Measurements from ENCODE around the gene BDKRB1. TPM values are rescaled to one million over a fixed set of nuclear protein-coding genes. Genes with fewer than 3 reads are reported as not detected.

Gene BDKRB1
- total and polyA plus RNA-seq, 10 of the 15 experiments (the other 5 are each of a cell fraction or from before 2014, with no cell fraction given) = 0.21 TPM; not detected in 9

DNA sequence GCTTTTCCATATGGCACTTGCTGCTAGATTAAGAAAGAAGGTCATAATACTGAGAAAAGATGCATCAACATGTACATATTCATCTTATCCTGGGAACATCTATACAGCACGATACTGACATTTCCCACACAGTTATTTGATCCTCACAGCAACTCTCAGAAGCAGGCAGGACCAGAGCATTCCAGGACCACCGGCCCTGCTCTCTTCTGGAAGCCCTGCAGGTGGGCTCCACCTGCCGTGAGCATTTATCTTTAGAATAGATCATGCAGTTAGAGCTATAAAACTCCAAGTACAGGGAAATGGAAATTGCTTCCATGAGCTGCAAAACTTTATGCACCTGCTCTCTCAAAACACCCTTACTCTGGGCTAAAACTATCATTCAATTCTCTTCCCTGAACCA is 5.5 kb upstream of the BDKRB1 start:
- ATAC-seq = no peak

More for the DNA sequence above, 5.5 kb upstream of the BDKRB1 start:
- ChIA-PET SMC1A (ENCODE audit: uncharacterized antibody, unreplicated experiment) (interaction anchor here (0.8 kb wide), 1 partner anchor 168 kb away, joined by 3 read pairs; no protein-coding TSS in a partner anchor), POLR2A (no interaction called here), RAD21 (ENCODE audit: unreplicated experiment) (no interaction called here), CTCF (no interaction called here)
- H3K9me3 ChIP-seq (replicated peaks; ENCODE audit: control insufficient read depth, insufficient read depth, low read length) = no peaks in the 10 kb centered on the region
- no peak for FAIRE-seq
- no peak overlapping the region for H3K27ac ChIP-seq (ENCODE audit: control insufficient read depth, insufficient read depth)
- H2AFZ ChIP-seq (ENCODE audit: control insufficient read depth, low read depth, low read length) = no peak overlapping the region
- peaks cover 0 to 5% of the 10 kb centered on the region in 2 experiments; a peak in 2 of 4 replicates for H3K27me3 ChIP-seq (replicated peaks in 1 of 2; ENCODE audit: control insufficient read depth in 2 of 2, insufficient read depth in 2 of 2, low read length in 1 of 2)
- no peaks in the 10 kb centered on the region for H3K4me1 ChIP-seq (ENCODE audit: control insufficient read depth, insufficient read depth, low read length)
- no peaks in the 10 kb centered on the region for H3K36me3 ChIP-seq (ENCODE audit: control insufficient read depth in 2 of 2, insufficient read depth in 2 of 2, low read length in 1 of 2)
- H3K4me3 ChIP-seq = no peak overlapping the region
- intact Hi-C loops (cut with micrococcal nuclease; ENCODE audit: unreplicated experiment) = no loop called here
- H3K4me2 ChIP-seq (ENCODE audit: control insufficient read depth, insufficient read depth) = no peak overlapping the region
- no peaks in the 10 kb centered on the region for H4K20me1 ChIP-seq (ENCODE audit: control insufficient read depth, insufficient read depth)
- no peak overlapping the region for H3K9ac ChIP-seq (ENCODE audit: control insufficient read depth, insufficient read depth, low read length)
- in situ Hi-C loops (cut with MboI) = no loop called here
- TF ChIP-seq JUND (IDR thresholded peaks at IDR 0.05; ENCODE audit: low read depth, low read length) (no peak), CHD2 (IDR thresholded peaks at IDR 0.05; ENCODE audit: borderline replicate concordance, low read depth, low read length) (no peak), YBX1 (IDR thresholded peaks at IDR 0.05) (no peak), RAD51 (IDR thresholded peaks at IDR 0.05) (no peak), SMC3 (IDR thresholded peaks at IDR 0.05; ENCODE audit: borderline replicate concordance, low read length) (no peak), EP300 (IDR thresholded peaks at IDR 0.05; ENCODE audit: borderline replicate concordance in 1 of 2, control insufficient read depth in 1 of 2, low read depth in 2 of 2, low read length in 2 of 2) (no peak), NRF1 (conservative IDR thresholded peaks at IDR 0.05; ENCODE audit: low read depth, low read length) (no peak), SMARCA5 (IDR thresholded peaks at IDR 0.05) (no peak), GABPA (IDR thresholded peaks at IDR 0.05; ENCODE audit: low read depth) (no peak), MYC (IDR thresholded peaks at IDR 0.05; ENCODE audit: insufficient read depth, insufficient read length, insufficient replicate concordance, low read length, severe bottlenecking) (no peak)
- TF ChIP-seq, protein P1, sequence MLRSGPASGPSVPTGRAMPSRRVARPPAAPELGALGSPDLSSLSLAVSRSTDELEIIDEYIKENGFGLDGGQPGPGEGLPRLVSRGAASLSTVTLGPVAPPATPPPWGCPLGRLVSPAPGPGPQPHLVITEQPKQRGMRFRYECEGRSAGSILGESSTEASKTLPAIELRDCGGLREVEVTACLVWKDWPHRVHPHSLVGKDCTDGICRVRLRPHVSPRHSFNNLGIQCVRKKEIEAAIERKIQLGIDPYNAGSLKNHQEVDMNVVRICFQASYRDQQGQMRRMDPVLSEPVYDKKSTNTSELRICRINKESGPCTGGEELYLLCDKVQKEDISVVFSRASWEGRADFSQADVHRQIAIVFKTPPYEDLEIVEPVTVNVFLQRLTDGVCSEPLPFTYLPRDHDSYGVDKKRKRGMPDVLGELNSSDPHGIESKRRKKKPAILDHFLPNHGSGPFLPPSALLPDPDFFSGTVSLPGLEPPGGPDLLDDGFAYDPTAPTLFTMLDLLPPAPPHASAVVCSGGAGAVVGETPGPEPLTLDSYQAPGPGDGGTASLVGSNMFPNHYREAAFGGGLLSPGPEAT (IDR thresholded peaks at IDR 0.05; ENCODE audit: low read depth) = no peak
- DNase-seq (ENCODE audit: low read depth, low spot score) = no peak
- no TSS peak for BruUV-seq (replicated peaks)
- WGBS (ENCODE audit: insufficient coverage, insufficient replicate concordance, low lambda C conversion rate, missing lambda C conversion rate) = 4% methylated on average over 3 of the region's 3 CpGs
- no peaks in the 10 kb centered on the region for H3K79me2 ChIP-seq (ENCODE audit: control insufficient read depth, insufficient read depth, low read length)
